ENCODE measurements around the gene RGMA.

Gene RGMA

DNA sequence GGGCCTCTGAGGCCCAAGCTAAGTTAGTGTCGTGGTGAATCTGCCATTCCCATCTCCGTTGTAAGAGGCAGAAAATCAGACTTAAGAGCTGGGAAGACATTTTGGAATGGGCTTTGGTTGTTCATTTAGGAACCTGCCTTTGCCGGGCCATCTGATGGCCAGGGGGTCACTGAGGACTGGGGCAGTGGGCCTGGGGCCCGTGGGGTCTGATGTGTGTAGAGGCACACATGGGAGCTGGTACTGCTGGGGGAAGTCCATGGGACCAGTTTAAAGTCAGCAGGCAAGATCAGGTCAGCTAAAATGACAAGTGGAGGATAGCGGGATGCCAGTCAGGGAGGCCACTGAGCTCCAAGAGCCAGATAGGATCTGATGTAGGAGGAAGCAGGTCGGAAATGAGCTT is 38.3 kb upstream of the RGMA start:
- TF ChIP-seq, protein P1, sequence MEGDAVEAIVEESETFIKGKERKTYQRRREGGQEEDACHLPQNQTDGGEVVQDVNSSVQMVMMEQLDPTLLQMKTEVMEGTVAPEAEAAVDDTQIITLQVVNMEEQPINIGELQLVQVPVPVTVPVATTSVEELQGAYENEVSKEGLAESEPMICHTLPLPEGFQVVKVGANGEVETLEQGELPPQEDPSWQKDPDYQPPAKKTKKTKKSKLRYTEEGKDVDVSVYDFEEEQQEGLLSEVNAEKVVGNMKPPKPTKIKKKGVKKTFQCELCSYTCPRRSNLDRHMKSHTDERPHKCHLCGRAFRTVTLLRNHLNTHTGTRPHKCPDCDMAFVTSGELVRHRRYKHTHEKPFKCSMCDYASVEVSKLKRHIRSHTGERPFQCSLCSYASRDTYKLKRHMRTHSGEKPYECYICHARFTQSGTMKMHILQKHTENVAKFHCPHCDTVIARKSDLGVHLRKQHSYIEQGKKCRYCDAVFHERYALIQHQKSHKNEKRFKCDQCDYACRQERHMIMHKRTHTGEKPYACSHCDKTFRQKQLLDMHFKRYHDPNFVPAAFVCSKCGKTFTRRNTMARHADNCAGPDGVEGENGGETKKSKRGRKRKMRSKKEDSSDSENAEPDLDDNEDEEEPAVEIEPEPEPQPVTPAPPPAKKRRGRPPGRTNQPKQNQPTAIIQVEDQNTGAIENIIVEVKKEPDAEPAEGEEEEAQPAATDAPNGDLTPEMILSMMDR (conservative IDR thresholded peaks at IDR 0.05; ENCODE audit: low read depth): no peak
- no peak for DNase-seq (ENCODE audit: low spot score)
- ChIA-PET CTCF (no interaction called here), POLR2A (ENCODE audit: low non-redundant PET) (no interaction called here)
- H3K27ac ChIP-seq: no peak overlapping the region

DNA sequence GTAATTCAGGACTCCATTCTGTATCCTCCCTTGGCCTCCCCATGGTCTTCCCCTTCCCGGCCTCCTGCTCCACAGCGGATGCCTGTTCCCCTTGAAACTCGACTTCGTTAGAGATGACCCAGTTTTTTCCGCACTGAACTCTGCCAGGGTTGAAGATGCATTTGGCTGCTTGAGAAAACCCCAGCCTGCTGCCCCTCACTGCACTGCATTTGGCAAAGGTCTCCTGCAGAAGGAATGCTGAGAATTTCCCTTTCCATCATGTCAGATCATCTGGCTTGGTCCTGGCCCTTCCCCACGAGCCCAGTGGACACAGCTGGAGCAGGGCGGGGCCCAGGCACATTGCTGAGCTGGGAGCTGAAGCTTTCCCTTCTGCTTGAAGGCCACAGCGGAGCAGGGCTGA is 37.6 kb upstream of the RGMA start:
- POLR2A ChIA-PET (ENCODE audit: low non-redundant PET): no interaction called here
- no peak for DNase-seq (ENCODE audit: low spot score)
- TF ChIP-seq, protein P1 (conservative IDR thresholded peaks at IDR 0.05; ENCODE audit: low read depth): no peak
- no peak overlapping the region for H3K27ac ChIP-seq
- CTCF ChIA-PET: no interaction called here

DNA sequence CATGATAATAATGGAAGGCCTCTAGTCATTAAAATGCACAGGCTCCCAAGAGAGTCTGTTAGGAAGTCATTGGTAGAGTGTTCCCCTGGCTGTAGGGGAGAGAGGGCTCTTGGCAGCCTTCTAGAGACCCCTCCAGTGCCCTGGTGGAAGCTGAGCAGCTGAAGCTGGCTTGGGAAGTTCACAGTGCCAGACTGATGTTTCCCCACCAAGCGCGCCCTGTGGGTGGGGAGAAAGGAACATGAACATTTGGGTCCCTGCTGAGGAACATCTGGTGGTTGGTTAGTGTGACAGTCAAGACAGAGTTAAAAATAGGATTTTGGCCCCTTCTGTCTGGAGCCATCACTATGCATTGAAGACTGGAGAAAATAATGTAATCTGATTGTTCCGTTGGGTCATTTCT is 37.1 kb upstream of the RGMA start:
- H3K27ac ChIP-seq: no peak overlapping the region
- TF ChIP-seq, protein P1 (conservative IDR thresholded peaks at IDR 0.05; ENCODE audit: low read depth): no peak
- ChIA-PET POLR2A (ENCODE audit: low non-redundant PET) (no interaction called here), CTCF (no interaction called here)
- DNase-seq (ENCODE audit: low spot score): no peak

DNA sequence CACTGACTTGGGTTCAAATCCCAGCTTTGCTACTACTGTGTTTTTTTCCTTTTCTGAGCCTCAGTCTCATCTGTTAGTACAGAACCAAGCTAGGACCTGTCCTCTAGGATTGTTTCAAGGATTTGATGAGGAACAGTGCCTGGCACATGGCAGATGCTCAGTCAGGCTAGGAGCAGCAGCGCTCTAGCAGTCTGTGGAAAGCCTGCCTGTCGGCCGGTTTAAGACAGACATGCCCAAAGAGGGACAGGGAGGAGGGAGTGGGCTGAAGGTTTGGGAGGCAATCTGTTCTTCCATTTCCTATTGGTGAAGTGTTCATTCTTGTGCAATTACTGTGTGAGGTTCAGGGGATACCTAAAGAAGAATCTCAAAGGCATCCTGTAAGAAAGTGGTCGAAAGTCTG is 35.1 kb upstream of the RGMA start:
- H3K27ac ChIP-seq: no peak overlapping the region
- CTCF ChIA-PET: no interaction called here
- no peak for DNase-seq (ENCODE audit: low spot score)
- TF ChIP-seq, protein P1 (conservative IDR thresholded peaks at IDR 0.05; ENCODE audit: low read depth): no peak
- POLR2A ChIA-PET (ENCODE audit: low non-redundant PET): no interaction called here

DNA sequence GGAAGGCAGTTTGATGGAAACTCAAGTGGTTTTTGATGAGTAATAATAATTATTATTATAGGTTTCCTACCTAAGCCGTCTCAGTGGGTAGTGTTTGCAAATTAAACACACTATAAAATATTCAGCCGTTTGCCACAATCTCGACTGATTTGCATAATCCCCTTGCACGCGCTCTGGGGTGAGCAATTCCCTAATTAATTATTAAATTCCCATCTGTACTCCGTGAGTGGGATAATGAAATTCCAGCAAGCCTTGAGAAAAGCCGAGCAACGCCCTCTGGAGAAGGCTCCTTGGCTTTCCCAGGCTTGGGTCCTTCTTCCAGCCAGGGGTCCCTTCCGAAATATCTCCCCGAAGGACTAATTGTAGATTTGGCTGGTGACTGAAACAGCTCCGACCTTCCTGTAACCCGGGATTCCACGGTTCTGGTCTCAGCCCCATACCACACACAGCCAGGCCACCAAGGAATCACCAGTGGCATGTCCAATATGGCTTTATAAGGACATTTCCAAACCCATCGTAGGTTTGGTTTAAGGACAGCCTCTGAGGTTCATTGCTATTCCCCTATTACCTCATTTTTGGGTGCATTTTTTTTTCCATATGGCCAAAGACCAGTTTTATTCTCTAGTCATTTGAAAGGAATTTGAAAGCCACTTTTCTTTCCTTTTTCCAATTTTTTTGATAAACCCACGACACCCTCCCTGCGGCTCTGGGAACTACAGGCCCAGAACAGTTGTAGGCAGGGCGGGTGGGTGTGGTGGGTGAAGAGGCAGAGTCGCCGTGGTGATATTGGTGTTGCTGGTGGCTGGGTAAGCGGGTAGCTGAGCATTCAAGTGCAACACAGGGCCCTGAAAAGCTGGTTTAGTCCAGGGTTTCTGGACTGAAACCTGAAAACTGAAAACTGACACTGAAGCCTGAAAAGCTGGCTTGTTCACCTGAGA is 33.2 kb upstream of the RGMA start:
- no peak overlapping the region for H3K27ac ChIP-seq
- POLR2A ChIA-PET (ENCODE audit: low non-redundant PET): no interaction called here
- CTCF ChIA-PET: interaction anchor here (0.8 kb wide), 1 partner anchor 998 kb away, joined by 3 read pairs; no protein-coding TSS in a partner anchor
- no peak for DNase-seq (ENCODE audit: low spot score)
- TF ChIP-seq, protein P1 (conservative IDR thresholded peaks at IDR 0.05; ENCODE audit: low read depth): no peak

DNA sequence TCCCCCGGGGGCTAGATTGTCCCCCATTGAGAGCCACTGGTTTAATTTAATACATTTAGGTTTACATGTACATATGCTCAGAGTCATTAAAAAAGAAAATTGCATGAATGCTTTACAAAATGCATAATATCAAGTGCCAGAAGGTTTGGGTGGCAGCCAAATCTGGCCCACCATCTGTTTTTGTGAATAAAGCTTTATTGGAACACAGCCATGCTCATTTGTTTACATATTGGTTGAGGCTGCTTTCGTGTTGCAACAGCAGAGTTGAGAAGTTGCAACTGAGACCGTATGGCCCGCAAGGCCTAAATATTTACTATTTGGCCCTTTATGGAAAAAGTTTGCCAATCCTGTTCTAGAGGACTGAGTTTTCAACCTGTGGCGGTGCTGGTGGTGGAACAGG is 32.1 kb upstream of the RGMA start:
- no peak for DNase-seq (ENCODE audit: low spot score)
- ChIA-PET CTCF (interaction anchor here (0.8 kb wide), 1 partner anchor 999 kb away, joined by 3 read pairs; no protein-coding TSS in a partner anchor), POLR2A (ENCODE audit: low non-redundant PET) (no interaction called here)
- TF ChIP-seq, protein P1 (conservative IDR thresholded peaks at IDR 0.05; ENCODE audit: low read depth): no peak
- H3K27ac ChIP-seq: no peak overlapping the region

All from RWPE1 (cell line).